ENCODE data around the gene HLCS. TPM values are rescaled to one million over a fixed set of nuclear protein-coding genes. Genes with fewer than 3 reads are reported as not detected.

HLCS gene
- total and polyA plus RNA-seq, 2 donors (not counting 3 experiments of a cell fraction or from before 2014, with no cell fraction given): 6.7 to 17.2 TPM

DNA sequence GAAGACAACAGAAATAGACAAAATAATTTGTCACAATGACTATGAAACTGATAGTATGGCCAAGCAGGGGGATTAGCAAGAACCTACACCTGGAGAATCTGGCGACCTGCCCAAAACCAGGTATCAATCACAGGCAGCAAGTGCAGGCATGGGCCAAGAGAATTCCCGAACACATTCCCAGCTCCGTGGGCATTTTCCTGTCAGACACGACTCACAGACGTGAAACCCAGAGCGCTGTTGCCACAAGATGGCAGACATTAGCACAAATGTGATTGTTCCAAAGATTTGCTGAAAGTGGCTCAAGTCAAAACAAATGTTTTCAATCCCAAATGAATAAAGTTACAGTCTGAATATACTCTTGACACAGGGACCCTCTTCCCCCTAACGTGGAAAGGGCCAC is 36.8 kb downstream of the HLCS start:
- H3K27ac ChIP-seq (ENCODE audit: insufficient read depth, low read depth, low read length): no peak overlapping the region
- no peak overlapping the region for H2AFZ ChIP-seq (ENCODE audit: low read depth, low read length)

DNA sequence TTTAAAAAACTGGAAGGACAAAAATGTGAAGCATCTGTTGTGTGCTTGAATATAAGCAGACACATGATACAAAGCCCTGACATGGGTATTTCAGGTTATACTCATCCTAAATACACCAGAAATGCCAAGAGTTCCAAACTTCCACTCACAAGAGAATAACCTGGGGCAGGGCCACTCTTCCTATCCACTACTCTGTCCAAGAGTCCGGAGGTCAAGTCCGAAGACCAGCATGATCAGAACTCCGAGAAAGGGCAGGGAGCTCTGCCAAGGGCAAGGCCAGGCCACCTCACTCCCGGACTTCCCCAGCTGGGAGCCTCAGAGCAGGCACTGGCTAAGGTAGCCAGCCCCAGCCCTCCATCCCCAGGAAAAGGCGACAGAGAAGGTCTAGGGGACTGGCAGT is 37.5 kb downstream of the HLCS start:
- Histone ChIP-seq H3K9ac (replicated peaks; ENCODE audit: extremely low read depth, insufficient read depth, low read length) (no peak overlapping the region), H3K9me3 (replicated peaks; ENCODE audit: control insufficient read depth, insufficient read depth, low read length) (no peaks in the 10 kb centered on the region), H3K36me3 (ENCODE audit: control insufficient read depth in 2 of 2, extremely low read depth in 1 of 2, insufficient read depth in 2 of 2, low read length in 2 of 2) (no peaks in the 10 kb centered on the region), H4K20me1 (replicated peaks; ENCODE audit: control insufficient read depth, extremely low read depth, insufficient read depth, low read length) (no peaks in the 10 kb centered on the region), H3K79me2 (ENCODE audit: control insufficient read depth, insufficient read depth, low read length) (no peaks in the 10 kb centered on the region), H3K4me2 (ENCODE audit: insufficient read depth, low read length) (no peak overlapping the region), H3K27ac (ENCODE audit: insufficient read depth, low read depth, low read length) (no peak overlapping the region), H2AFZ (ENCODE audit: low read depth, low read length) (no peak overlapping the region), H3K4me1 (ENCODE audit: control insufficient read depth, extremely low read depth, insufficient read depth, low read length) (no peaks in the 10 kb centered on the region), H3K4me3 (replicated peaks in 1 of 3; ENCODE audit: insufficient read depth in 1 of 3, low read depth in 1 of 3, low read length in 3 of 3) (no peak overlapping the region), H3K9me1 (replicated peaks; ENCODE audit: control insufficient read depth, extremely low read depth, insufficient read depth, low read length) (no peaks in the 10 kb centered on the region), H3K27me3 (ENCODE audit: control insufficient read depth in 2 of 2, insufficient read depth in 2 of 2, low read length in 2 of 2) (no peaks in the 10 kb centered on the region)
- ChIA-PET POLR2A (no interaction called here), CTCF (interaction anchor here (0.7 to 9.9 kb wide), 6 partner anchors 19 to 509 kb away, joined by 3 to 102 read pairs (median 4); no protein-coding TSS in a partner anchor)
- TF ChIP-seq POLR2AphosphoS5 (IDR thresholded peaks at IDR 0.05; ENCODE audit: insufficient read depth, low read depth, low read length): no peak
- no peak for TF ChIP-seq MAX (IDR thresholded peaks at IDR 0.05; ENCODE audit: insufficient read depth, insufficient read length)
- TF ChIP-seq GATA2 (IDR thresholded peaks at IDR 0.05; ENCODE audit: insufficient read depth, insufficient read length, low read depth, low read length): no peak
- no peak for TF ChIP-seq JUN (IDR thresholded peaks at IDR 0.05; ENCODE audit: borderline replicate concordance, insufficient read depth, insufficient read length, low read depth)
- no peak for TF ChIP-seq MYC (IDR thresholded peaks at IDR 0.05; ENCODE audit: low read depth, low read length)
- TF ChIP-seq POLR2A (IDR thresholded peaks at IDR 0.05; ENCODE audit: low read depth, low read length): no peak
- TF ChIP-seq FOS (IDR thresholded peaks at IDR 0.05; ENCODE audit: borderline replicate concordance, insufficient read depth, low read length): no peak
- no peak for TF ChIP-seq EZH2 (IDR thresholded peaks at IDR 0.05; ENCODE audit: borderline replicate concordance, low read depth, low read length, severe bottlenecking)
- TF ChIP-seq CTCF (IDR thresholded peaks at IDR 0.05; ENCODE audit: extremely low read depth in 1 of 2, insufficient read depth in 1 of 2, low read depth in 1 of 2, low read length in 2 of 2): no peak
- FAIRE-seq (no peak), DNase-seq (ENCODE audit: low read depth, low spot score) (no peak)
- intact Hi-C loops (cut with micrococcal nuclease): loop anchor here (5.0 kb wide), 1 partner anchor 232 kb away; the partner anchor contains the start of gene SIM2
- no TSS peak for BruUV-seq (replicated peaks)
- dilution Hi-C loops (cut with MboI; ENCODE audit: extremely low pct_ligation_motif_present, low sequenced_read_pairs): no loop called here

More for the DNA sequence above, 36.8 kb downstream of the HLCS start:
- intact Hi-C loops (cut with micrococcal nuclease): loop anchor here (5.0 kb wide), 1 partner anchor 232 kb away; the partner anchor contains the start of gene SIM2
- DNase-seq (ENCODE audit: low read depth, low spot score) (peak; percentile 24), FAIRE-seq (peak; percentile 70)
- dilution Hi-C loops (cut with MboI; ENCODE audit: extremely low pct_ligation_motif_present, low sequenced_read_pairs): no loop called here
- Histone ChIP-seq H3K4me1 (ENCODE audit: control insufficient read depth, extremely low read depth, insufficient read depth, low read length) (no peaks in the 10 kb centered on the region), H3K79me2 (ENCODE audit: control insufficient read depth, insufficient read depth, low read length) (no peaks in the 10 kb centered on the region), H3K9me3 (replicated peaks; ENCODE audit: control insufficient read depth, insufficient read depth, low read length) (no peaks in the 10 kb centered on the region), H3K9me1 (replicated peaks; ENCODE audit: control insufficient read depth, extremely low read depth, insufficient read depth, low read length) (no peaks in the 10 kb centered on the region), H3K36me3 (ENCODE audit: control insufficient read depth in 2 of 2, extremely low read depth in 1 of 2, insufficient read depth in 2 of 2, low read length in 2 of 2) (no peaks in the 10 kb centered on the region), H3K27me3 (ENCODE audit: control insufficient read depth in 2 of 2, insufficient read depth in 2 of 2, low read length in 2 of 2) (no peaks in the 10 kb centered on the region), H3K4me2 (ENCODE audit: insufficient read depth, low read length) (no peak overlapping the region), H3K9ac (replicated peaks; ENCODE audit: extremely low read depth, insufficient read depth, low read length) (no peak overlapping the region), H3K4me3 (replicated peaks in 1 of 3; ENCODE audit: insufficient read depth in 1 of 3, low read depth in 1 of 3, low read length in 3 of 3) (no peak overlapping the region), H4K20me1 (replicated peaks; ENCODE audit: control insufficient read depth, extremely low read depth, insufficient read depth, low read length) (no peaks in the 10 kb centered on the region)
- no TSS peak for BruUV-seq (replicated peaks)
- ChIA-PET POLR2A (no interaction called here), CTCF (interaction anchor here (0.7 to 9.9 kb wide), 5 partner anchors 18 to 299 kb away, joined by 3 to 102 read pairs (median 3); no protein-coding TSS in a partner anchor)
- TF ChIP-seq GATA2 (IDR thresholded peaks at IDR 0.05; ENCODE audit: insufficient read depth, insufficient read length, low read depth, low read length) (no peak), CTCF (IDR thresholded peaks at IDR 0.05; ENCODE audit: extremely low read depth in 1 of 2, insufficient read depth in 1 of 2, low read depth in 1 of 2, low read length in 2 of 2) (peak in 1 of 2 donors; percentile 12)

Measured in endothelial cell of umbilical vein (primary cell).